Psoas muscle (tissue), 8 donors: ENCODE measurements around the gene PPM1F. TPM values are rescaled to one million over a fixed set of nuclear protein-coding genes. Genes with fewer than 3 reads are reported as not detected.

Experiments
- ATAC-seq, 4 donors: fragments of 200-7000 bp; cut with Tn5 transposase; one replicate each; pipeline ENCODE4 v1.9.1; 2020; ENCODE audit warnings: moderate library complexity in 3 of 4, mild to moderate bottlenecking in 2 of 4
- DNase-seq, 2 donors: peaks; one replicate each; pipeline ENCODE4 v3.0.0-alpha.2; 2020
- H3K27ac ChIP-seq: fragments of 200-600 bp; one replicate; pipeline ENCODE4 v1.8.0; 2022
- H3K27me3 ChIP-seq, 3 donors: fragments of 200-600 bp in 1 of 3; one replicate each; pipeline versions ENCODE4 v1.6.1 to v1.8.0; 2013 to 2022; ENCODE audit warnings: low read length in 2 of 3, mild to moderate bottlenecking in 2 of 3, moderate library complexity in 1 of 3; ENCODE audit not compliant: insufficient read depth in 3 of 3
- H3K36me3 ChIP-seq, 2 donors: fragments of 200-600 bp in 1 of 2; one replicate each; pipeline versions ENCODE4 v1.6.1 to v1.8.0; 2013 to 2022; ENCODE audit warnings: low read depth in 1 of 2, mild to moderate bottlenecking in 1 of 2, moderate library complexity in 1 of 2; ENCODE audit not compliant: insufficient read depth in 1 of 2
- H3K4me1 ChIP-seq: fragments of 200-600 bp; one replicate; pipeline ENCODE4 v1.8.0; 2022
- H3K4me3 ChIP-seq: fragments of 200-600 bp; one replicate; pipeline ENCODE4 v1.8.0; 2022; ENCODE audit warnings: mild to moderate bottlenecking
- H3K9me3 ChIP-seq: fragments of 200-600 bp; one replicate; pipeline ENCODE4 v1.8.0; 2022
- CTCF ChIP-seq: fragments of 200-600 bp; IDR thresholded peaks from one replicate; pipeline ENCODE4 v1.8.0; 2022; ENCODE audit warnings: antibody characterized with exemption
- WGBS, 3 donors: extraction: QIAGEN DNeasy Blood & Tissue Kit; methylation state at CpG; one replicate each; pipeline versions ENCODE4 v1.1.6 to v1.1.7; 2013; 5-methylcytosine and 5-hydroxymethylcytosine counted together
- intact Hi-C, 2 donors: fragments of 100-400 bp; cut with DNase I; formaldehyde crosslinking; loops; one replicate each; pipeline versions ENCODE4 v1.11.0 to v1.14.2; 2022
- long read RNA-seq, 2 donors: library from polyadenylated mRNA; unstranded; transcript quantifications; one replicate each; pipeline ENCODE4 v2.0.0, GENCODE V29; 2021
- polyA plus RNA-seq, 3 donors: library from polyadenylated mRNA; stranded (reverse); fragments of 200-250 nt; gene quantifications; one replicate each; pipeline ENCODE4 v1.2.3, GENCODE V29; 2013
- total RNA-seq, 4 donors: library from RNA; stranded (reverse); fragmentation: NEBNext Ultra II Directional in 2 of 4; extraction: Animal tissue kit (Norgen Biotek cat#: 25700) in 2 of 4; gene quantifications; one replicate each; pipeline versions ENCODE4 v1.2.1 to v1.2.4, GENCODE V29; 2021 to 2023
- donor health status: healthy with polysubstance abuse.
- donor health status: DM: no; HTN: no; CAD: no; lungs with moderate emphysema.
- donor health status: Bipolar disorder and iron deficiency.
- donor health status: healthy.
- donor health status: DM: yes; HTN: yes; CAD: no.
- donor health status: DM: no; HTN: no; CAD: no.
- donor health status: DM: no; HTN: no; CAD: no.
- donor health status: DM: yes; HTN: yes; CAD: no.

Gene PPM1F
- total RNA-seq (10 to 100 TPM; 11.9 to 29.5 (median 15.7) TPM), polyA plus RNA-seq (10 to 100 TPM in 2 of 3 donors, 1 to 10 TPM in 1; 8.1 to 13.1 (median 11.8) TPM)
- long read RNA-seq, donor 1, full-length matches to known transcripts: 12 of 30 reads
- long read RNA-seq, donor 1, partial matches to known transcripts: 3 of 30 reads
- long read RNA-seq, donor 1, other reads (novel, unspliced or antisense): 15 of 30 reads
- long read RNA-seq, donor 2, full-length matches to known transcripts: 9 of 23 reads
- long read RNA-seq, donor 2, partial matches to known transcripts: 4 of 23 reads
- long read RNA-seq, donor 2, other reads (novel, unspliced or antisense): 10 of 23 reads

- Histone ChIP-seq H3K27ac (peak within 1 kb of the TSS; percentile 76), H3K36me3 (peaks cover 0 to under 1% of the 10 kb centered on the region in 2 donors), H3K9me3 (no peaks in the 10 kb centered on the region), H3K4me3 (peak within 1 kb of the TSS; percentile 74), H3K4me1 (peaks cover 26% of the 10 kb centered on the region), H3K27me3 (no peaks in the 10 kb centered on the region)
- DNase-seq: peak; percentile 88 to 93
- ATAC-seq: peak; percentile 88 to 94 (median 92)
- intact Hi-C loops: loop anchor here (2.0 to 5.0 kb wide), 4 partner anchors 14 to 241 kb away; partner anchors contain the start of gene MAPK1 (in 1 of the 2)
- WGBS, 3 donors: 11 to 14% (median 11%) methylated on average over 48 to 58 of the region's 58 CpGs
- TF ChIP-seq CTCF: peak; percentile 92
These were observed at the start of gene PPM1F for GRCh38 chr22:21952586-21953571. TSS of gene PPM1F (minus strand) at chr22:21952848. CDS start at chr22:21946048, 6,800 bp downstream.

- no peaks in the 10 kb centered on the region for H3K4me1 ChIP-seq
- H3K4me3 ChIP-seq: no peak overlapping the region
- no peak overlapping the region for H3K27ac ChIP-seq
- intact Hi-C loops: no loop called here
- H3K27me3 ChIP-seq: no peaks in the 10 kb centered on the region
- ATAC-seq (no peak), DNase-seq (no peak)
- no peaks in the 10 kb centered on the region for H3K9me3 ChIP-seq
- H3K36me3 ChIP-seq: no peaks in the 10 kb centered on the region
- no peak for TF ChIP-seq CTCF
- WGBS, 3 donors: 93 to 96% (median 95%) methylated on average over 2 of the region's 2 CpGs
These were observed 49.2 kb upstream of the PPM1F start for GRCh38 chr22:22001664-22002525.

DNA sequence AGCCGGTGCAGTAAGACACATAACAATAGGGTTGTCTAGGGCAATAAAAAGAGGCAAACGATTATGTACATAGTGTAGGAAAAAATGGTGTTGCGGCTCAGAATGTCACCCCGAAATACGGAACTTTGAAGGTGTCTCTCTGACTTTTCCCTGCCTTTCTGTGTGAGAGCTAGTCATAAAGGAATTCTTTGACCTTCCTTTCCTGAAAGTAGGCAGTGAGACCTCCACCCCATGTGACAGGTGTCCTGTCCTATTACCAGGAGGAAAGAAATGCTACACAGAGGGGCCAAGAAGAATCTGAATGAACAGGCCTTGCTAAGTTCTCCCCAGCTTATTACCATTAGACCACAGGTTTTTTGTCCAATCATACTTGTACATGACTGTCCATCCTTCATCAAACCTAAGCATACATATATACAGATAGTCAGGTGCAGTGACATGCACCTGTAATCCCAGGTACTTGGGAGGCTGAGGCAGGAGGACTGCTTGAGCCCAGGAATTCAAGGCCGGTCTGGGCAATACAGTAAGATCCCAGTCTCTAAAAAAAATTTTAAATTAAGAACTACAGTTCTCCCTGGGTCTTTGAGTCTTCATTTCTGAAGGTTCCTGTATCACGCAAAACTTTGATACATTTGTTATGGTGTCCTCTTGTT, 46.1 kb upstream of the PPM1F start:
- Histone ChIP-seq H3K36me3 (no peaks in the 10 kb centered on the region), H3K27ac (no peak overlapping the region), H3K4me3 (no peak overlapping the region), H3K4me1 (no peaks in the 10 kb centered on the region), H3K27me3 (peaks cover 0 to 2% (median 0%) of the 10 kb centered on the region in 3 donors), H3K9me3 (no peaks in the 10 kb centered on the region)
- intact Hi-C loops: no loop called here
- DNase-seq (no peak), ATAC-seq (no peak)
- no peak for TF ChIP-seq CTCF
- WGBS, 3 donors: 82 to 89% (median 85%) methylated on average over 7 of the region's 7 CpGs

GRCh38 chr22:21996175-21996720, 43.6 kb upstream of the PPM1F start:
- no peak for DNase-seq
- H3K36me3 ChIP-seq: no peaks in the 10 kb centered on the region
- no peak for ATAC-seq
- intact Hi-C loops: no loop called here
- no peaks in the 10 kb centered on the region for H3K4me1 ChIP-seq
- WGBS, 3 donors: 77 to 79% (median 78%) methylated on average over 5 of the region's 5 CpGs
- peaks cover 0 to 3% (median 0%) of the 10 kb centered on the region in 3 donors for H3K27me3 ChIP-seq
- H3K4me3 ChIP-seq: no peak overlapping the region
- no peaks in the 10 kb centered on the region for H3K9me3 ChIP-seq
- no peak for TF ChIP-seq CTCF
- H3K27ac ChIP-seq: no peak overlapping the region
